ENCODE measurements around the gene NHERF1. TPM values are rescaled to one million over a fixed set of nuclear protein-coding genes. Genes with fewer than 3 reads are reported as not detected.

The NHERF1 gene
- total RNA-seq, 1 experiment from 2014 or later = 90.8 TPM

GRCh38 chr17:74731347-74731605, 17.2 kb upstream of the NHERF1 start:
- TF ChIP-seq POLR2AphosphoS5 (IDR thresholded peaks at IDR 0.05; ENCODE audit: low read depth, low read length) (no peak), TCF7L2 (IDR thresholded peaks at IDR 0.05; ENCODE audit: low read depth, low read length) (no peak), CTCF (IDR thresholded peaks at IDR 0.05) (no peak), REST (IDR thresholded peaks at IDR 0.05; ENCODE audit: insufficient read depth in 1 of 2, low read depth in 2 of 2, low read length in 1 of 2) (no peak), SIN3A (IDR thresholded peaks at IDR 0.05; ENCODE audit: borderline replicate concordance, insufficient read depth, low read depth, low read length) (no peak)
- ChIA-PET POLR2A (no interaction called here), CTCF (no interaction called here)
- Histone ChIP-seq H3K4me3 (ENCODE audit: low read depth in 2 of 2, low read length in 2 of 2) (no peak overlapping the region), H3K27ac (ENCODE audit: low read length) (no peak overlapping the region), H3K36me3 (ENCODE audit: control insufficient read depth, insufficient read depth, low read length) (no peaks in the 10 kb centered on the region), H3K9me3 (ENCODE audit: control insufficient read depth, insufficient read depth, low read depth, low read length) (no peaks in the 10 kb centered on the region), H3K4me1 (ENCODE audit: control insufficient read depth, insufficient read depth, low read length) (no peaks in the 10 kb centered on the region), H3K27me3 (ENCODE audit: control insufficient read depth, insufficient read depth, low read length) (no peaks in the 10 kb centered on the region)
- intact Hi-C loops (cut with micrococcal nuclease; ENCODE audit: unreplicated experiment) = no loop called here
- DNase-seq (ENCODE audit: low read depth, low spot score) (no peak), ATAC-seq (no peak)
- in situ Hi-C loops (cut with HindIII; ENCODE audit: low pct_unique_long_range_greater_than_20kb, low sequenced_read_pairs) = no loop called here
- no TSS peak for BruUV-seq (replicated peaks)

GRCh38 chr17:74732042-74732867, 16.2 kb upstream of the NHERF1 start:
- intact Hi-C loops (cut with micrococcal nuclease; ENCODE audit: unreplicated experiment) = no loop called here

More at GRCh38 chr17:74732042-74732867, 16.2 kb upstream of the NHERF1 start:
- no peak overlapping the region for H3K4me3 ChIP-seq (ENCODE audit: low read depth in 2 of 2, low read length in 2 of 2)
- POLR2A ChIA-PET = no interaction called here
- no peak overlapping the region for H3K27ac ChIP-seq (ENCODE audit: low read length)
- no peak for TF ChIP-seq SIN3A (IDR thresholded peaks at IDR 0.05; ENCODE audit: borderline replicate concordance, insufficient read depth, low read depth, low read length)
- no peak for TF ChIP-seq POLR2AphosphoS5 (IDR thresholded peaks at IDR 0.05; ENCODE audit: low read depth, low read length)
- no peak for TF ChIP-seq REST (IDR thresholded peaks at IDR 0.05; ENCODE audit: insufficient read depth in 1 of 2, low read depth in 2 of 2, low read length in 1 of 2)
- no peak for TF ChIP-seq TCF7L2 (IDR thresholded peaks at IDR 0.05; ENCODE audit: low read depth, low read length)
- no peak for TF ChIP-seq CTCF (IDR thresholded peaks at IDR 0.05)
- CTCF ChIA-PET = no interaction called here
- no peaks in the 10 kb centered on the region for H3K9me3 ChIP-seq (ENCODE audit: control insufficient read depth, insufficient read depth, low read depth, low read length)
- no TSS peak for BruUV-seq (replicated peaks)
- no peaks in the 10 kb centered on the region for H3K4me1 ChIP-seq (ENCODE audit: control insufficient read depth, insufficient read depth, low read length)
- in situ Hi-C loops (cut with HindIII; ENCODE audit: low pct_unique_long_range_greater_than_20kb, low sequenced_read_pairs) = no loop called here
- DNase-seq (ENCODE audit: low read depth, low spot score) (no peak), ATAC-seq (no peak)
- no peaks in the 10 kb centered on the region for H3K27me3 ChIP-seq (ENCODE audit: control insufficient read depth, insufficient read depth, low read length)
- H3K36me3 ChIP-seq (ENCODE audit: control insufficient read depth, insufficient read depth, low read length) = no peaks in the 10 kb centered on the region
